Measurements from ENCODE around the gene MYL12B.

The MYL12B gene

GRCh38 chr18:3304832-3305231 lies 42.9 kb downstream of the MYL12B start:
- TF ChIP-seq CTCF (IDR thresholded peaks at IDR 0.05) = no peak

- TF ChIP-seq CTCF (IDR thresholded peaks at IDR 0.05) = no peak
Measured at GRCh38 chr18:3305354-3305762, 43.4 kb downstream of the MYL12B start.

GRCh38 chr18:3305933-3306332 lies 44.0 kb downstream of the MYL12B start:
- no peak for TF ChIP-seq CTCF (IDR thresholded peaks at IDR 0.05)

- no peak for TF ChIP-seq CTCF (IDR thresholded peaks at IDR 0.05)
Measured at GRCh38 chr18:3306391-3306790, 44.5 kb downstream of the MYL12B start.

GRCh38 chr18:3313685-3314084 lies 51.8 kb downstream of the MYL12B start:
- no peak for TF ChIP-seq CTCF (IDR thresholded peaks at IDR 0.05)

- no peak for TF ChIP-seq CTCF (IDR thresholded peaks at IDR 0.05)
Measured at GRCh38 chr18:3319399-3319798, 57.5 kb downstream of the MYL12B start.

- TF ChIP-seq CTCF (IDR thresholded peaks at IDR 0.05) = no peak
Measured at GRCh38 chr18:3319894-3320454, 58.0 kb downstream of the MYL12B start.

Data from LNCAP (cell line).